SU-DHL-6 (cell line): Measurements from ENCODE around the gene NIPSNAP3A.

Experiments used
- EZH2phosphoT487 ChIP-seq: fragments of 200-600 bp; sonication (generic), shearing (Covaris generic); conservative IDR thresholded peaks from 2 replicates; pipeline ENCODE4 v1.6.1; 2018; ENCODE audit warnings: mild to moderate bottlenecking, antibody characterized with exemption, low read length, moderate library complexity, mixed read lengths
- TF ChIP-seq, protein P1 (sequence below): fragments of 200-600 bp; sonication (generic); IDR thresholded peaks from one replicate; pipeline ENCODE4 v1.5.1; 2017; ENCODE audit warnings: antibody characterized with exemption, mild to moderate bottlenecking, low read length, moderate library complexity; ENCODE audit not compliant: insufficient read depth, poor library complexity, severe bottlenecking

GRCh38 chr9:104738452-104738851 is 9.0 kb upstream of the NIPSNAP3A start:
- no peak for TF ChIP-seq EZH2phosphoT487
- TF ChIP-seq, protein P1, sequence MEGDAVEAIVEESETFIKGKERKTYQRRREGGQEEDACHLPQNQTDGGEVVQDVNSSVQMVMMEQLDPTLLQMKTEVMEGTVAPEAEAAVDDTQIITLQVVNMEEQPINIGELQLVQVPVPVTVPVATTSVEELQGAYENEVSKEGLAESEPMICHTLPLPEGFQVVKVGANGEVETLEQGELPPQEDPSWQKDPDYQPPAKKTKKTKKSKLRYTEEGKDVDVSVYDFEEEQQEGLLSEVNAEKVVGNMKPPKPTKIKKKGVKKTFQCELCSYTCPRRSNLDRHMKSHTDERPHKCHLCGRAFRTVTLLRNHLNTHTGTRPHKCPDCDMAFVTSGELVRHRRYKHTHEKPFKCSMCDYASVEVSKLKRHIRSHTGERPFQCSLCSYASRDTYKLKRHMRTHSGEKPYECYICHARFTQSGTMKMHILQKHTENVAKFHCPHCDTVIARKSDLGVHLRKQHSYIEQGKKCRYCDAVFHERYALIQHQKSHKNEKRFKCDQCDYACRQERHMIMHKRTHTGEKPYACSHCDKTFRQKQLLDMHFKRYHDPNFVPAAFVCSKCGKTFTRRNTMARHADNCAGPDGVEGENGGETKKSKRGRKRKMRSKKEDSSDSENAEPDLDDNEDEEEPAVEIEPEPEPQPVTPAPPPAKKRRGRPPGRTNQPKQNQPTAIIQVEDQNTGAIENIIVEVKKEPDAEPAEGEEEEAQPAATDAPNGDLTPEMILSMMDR: no peak
